BJ (cell line): ENCODE results near the gene FGF9. TPM values are rescaled to one million over a fixed set of nuclear protein-coding genes. Genes with fewer than 3 reads are reported as not detected.
A peak's percentile ranks its signal among the peaks of the same experiment; 100 is the strongest.

Experiments used
- CTCF ChIA-PET: fragments of 350-600 bp; formaldehyde crosslinking; extraction: SDS; loops from one replicate; lab custom pipeline; 2021; ENCODE audit warnings: antibody characterized with exemption, inconsistent platforms; lab: Yijun Ruan, JAX
- POLR2A ChIA-PET: fragments of 300-600 bp; sonication (Branson Sonifier 250); formaldehyde crosslinking; extraction: SDS; loops from one replicate; lab custom pipeline; 2021; ENCODE audit warnings: antibody characterized with exemption; lab: Charles Lee
- DNase-seq: peaks from one replicate; pipeline ENCODE4 v3.0.0-alpha.2; 2011; ENCODE audit warnings: low read depth
- H3K27me3 ChIP-seq: 2 replicates; pipeline ENCODE4 v1.6.0; 2011; ENCODE audit warnings: low read length; ENCODE audit not compliant: control insufficient read depth, insufficient read depth
- H3K36me3 ChIP-seq: 2 replicates; pipeline ENCODE4 v1.5.1; 2011; ENCODE audit warnings: low read length; ENCODE audit not compliant: control insufficient read depth, insufficient read depth
- H3K4me3 ChIP-seq: 2 replicates; pipeline ENCODE4 v1.5.1; 2011; ENCODE audit warnings: low read depth, mild to moderate bottlenecking, control low read depth, low read length
- polyA plus RNA-seq: library from polyadenylated mRNA; depleted of rRNA; stranded (reverse); fragments of >200 nt; gene quantifications from 2 replicates; pipeline ENCODE4 v1.2.3, GENCODE V29; 2011
- TF ChIP-seq, protein P1 (sequence below): IDR thresholded peaks from 2 replicates; pipeline ENCODE4 v1.5.1; 2011; ENCODE audit warnings: low read depth, mild to moderate bottlenecking, control low read depth, inconsistent platforms, low read length, moderate library complexity; ENCODE audit not compliant: insufficient read depth

The FGF9 gene
- polyA plus RNA-seq, 1 experiment = not detected

- peaks cover 33% of the 10 kb centered on the region for H3K27me3 ChIP-seq
- no peak overlapping the region for H3K4me3 ChIP-seq
- TF ChIP-seq, protein P1, sequence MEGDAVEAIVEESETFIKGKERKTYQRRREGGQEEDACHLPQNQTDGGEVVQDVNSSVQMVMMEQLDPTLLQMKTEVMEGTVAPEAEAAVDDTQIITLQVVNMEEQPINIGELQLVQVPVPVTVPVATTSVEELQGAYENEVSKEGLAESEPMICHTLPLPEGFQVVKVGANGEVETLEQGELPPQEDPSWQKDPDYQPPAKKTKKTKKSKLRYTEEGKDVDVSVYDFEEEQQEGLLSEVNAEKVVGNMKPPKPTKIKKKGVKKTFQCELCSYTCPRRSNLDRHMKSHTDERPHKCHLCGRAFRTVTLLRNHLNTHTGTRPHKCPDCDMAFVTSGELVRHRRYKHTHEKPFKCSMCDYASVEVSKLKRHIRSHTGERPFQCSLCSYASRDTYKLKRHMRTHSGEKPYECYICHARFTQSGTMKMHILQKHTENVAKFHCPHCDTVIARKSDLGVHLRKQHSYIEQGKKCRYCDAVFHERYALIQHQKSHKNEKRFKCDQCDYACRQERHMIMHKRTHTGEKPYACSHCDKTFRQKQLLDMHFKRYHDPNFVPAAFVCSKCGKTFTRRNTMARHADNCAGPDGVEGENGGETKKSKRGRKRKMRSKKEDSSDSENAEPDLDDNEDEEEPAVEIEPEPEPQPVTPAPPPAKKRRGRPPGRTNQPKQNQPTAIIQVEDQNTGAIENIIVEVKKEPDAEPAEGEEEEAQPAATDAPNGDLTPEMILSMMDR = no peak
- no peak for DNase-seq
- CTCF ChIA-PET = interaction anchor here (0.5 kb wide), 1 partner anchor 1009 kb away, joined by 4 read pairs; no protein-coding TSS in a partner anchor
- no peaks in the 10 kb centered on the region for H3K36me3 ChIP-seq
- POLR2A ChIA-PET = no interaction called here
These were observed 880 bp downstream of the FGF9 start for GRCh38 chr13:21671620-21672286.

DNA sequence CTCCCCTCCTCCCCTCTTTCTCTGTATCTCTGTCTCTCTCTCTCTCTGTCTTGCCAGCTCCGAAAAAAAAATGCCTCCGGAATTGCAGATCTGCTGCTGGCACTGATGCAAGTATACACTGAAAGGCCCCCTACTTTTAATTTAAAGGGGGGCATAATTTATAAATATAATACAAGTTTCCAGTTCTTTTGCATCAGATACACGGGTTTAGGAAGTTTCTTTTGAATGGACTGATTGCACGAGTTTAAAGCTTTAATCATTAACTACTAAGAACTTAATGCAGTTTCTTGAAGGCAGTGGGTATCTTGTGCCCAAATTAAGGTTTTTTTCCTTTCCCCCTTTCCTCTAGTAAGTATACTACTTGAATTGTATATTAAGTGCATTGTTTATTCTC is 1.4 kb downstream of the FGF9 start:
- CTCF ChIA-PET = no interaction called here
- Histone ChIP-seq H3K27me3 (peaks cover 38% of the 10 kb centered on the region), H3K36me3 (no peaks in the 10 kb centered on the region), H3K4me3 (no peak overlapping the region)
- POLR2A ChIA-PET = no interaction called here
- TF ChIP-seq, protein P1 = no peak
- DNase-seq = no peak

DNA sequence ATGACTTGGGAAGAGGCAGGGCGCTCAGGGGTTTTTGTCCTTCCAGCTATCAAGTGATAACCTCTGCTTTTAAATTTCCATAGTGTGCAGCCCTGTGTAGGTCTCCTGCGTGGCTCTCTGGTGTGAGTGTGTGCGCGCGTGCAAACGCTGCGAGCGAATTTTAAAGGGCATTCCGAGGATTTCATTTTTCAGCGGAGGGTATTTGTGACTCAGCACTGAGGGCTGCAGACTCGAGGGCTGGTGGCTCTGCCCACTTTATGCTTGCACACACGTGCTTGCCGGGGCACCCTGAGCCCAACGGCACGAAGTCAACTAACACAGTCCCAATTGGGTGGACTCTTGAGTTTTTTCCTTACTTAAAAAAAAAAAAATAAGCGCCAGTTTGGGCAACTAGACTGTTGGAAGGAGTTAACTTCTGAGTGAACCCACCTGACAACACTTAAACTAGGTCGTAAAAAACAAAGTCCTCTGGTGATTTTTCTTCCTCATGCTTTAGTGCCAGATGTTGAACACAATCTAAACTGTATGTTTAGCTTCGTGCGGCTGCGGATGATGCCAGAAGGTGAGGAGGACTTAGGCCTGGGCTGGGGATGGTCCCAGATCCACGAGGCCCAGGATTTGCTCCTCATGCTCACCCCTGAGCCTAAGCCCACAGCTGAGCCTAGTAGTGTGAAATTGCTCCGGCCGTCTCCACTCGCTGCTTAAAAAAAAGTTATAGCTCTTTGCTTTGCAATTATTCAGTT is 2.1 kb downstream of the FGF9 start:
- ChIA-PET CTCF (no interaction called here), POLR2A (no interaction called here)
- peaks cover 40% of the 10 kb centered on the region for H3K27me3 ChIP-seq
- TF ChIP-seq, protein P1 = no peak
- no peak for DNase-seq
- no peaks in the 10 kb centered on the region for H3K36me3 ChIP-seq
- peak overlapping the region; percentile 46; the same call in 1 of the 2 replicates for H3K4me3 ChIP-seq

DNA sequence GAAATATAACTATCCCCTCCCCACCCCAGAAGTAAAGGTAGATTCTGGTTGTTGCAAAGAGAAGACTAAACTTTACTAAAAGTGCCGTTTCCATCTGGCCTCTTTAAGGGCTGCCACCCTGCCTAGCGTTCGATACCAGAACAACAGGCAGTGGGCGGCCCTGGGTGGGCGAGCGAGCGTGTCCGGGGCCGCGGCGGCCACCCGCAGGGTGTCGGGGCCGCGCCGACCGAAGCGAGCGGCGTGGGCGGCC is 2.6 kb downstream of the FGF9 start:
- POLR2A ChIA-PET = no interaction called here
- Histone ChIP-seq H3K4me3 (peak overlapping the region; percentile 46), H3K27me3 (peaks cover 39% of the 10 kb centered on the region), H3K36me3 (no peaks in the 10 kb centered on the region)
- no peak for DNase-seq
- TF ChIP-seq, protein P1 = 0 out of 2 replicates have a peak, but pooled peaks have one; percentile 10
- CTCF ChIA-PET = no interaction called here

DNA sequence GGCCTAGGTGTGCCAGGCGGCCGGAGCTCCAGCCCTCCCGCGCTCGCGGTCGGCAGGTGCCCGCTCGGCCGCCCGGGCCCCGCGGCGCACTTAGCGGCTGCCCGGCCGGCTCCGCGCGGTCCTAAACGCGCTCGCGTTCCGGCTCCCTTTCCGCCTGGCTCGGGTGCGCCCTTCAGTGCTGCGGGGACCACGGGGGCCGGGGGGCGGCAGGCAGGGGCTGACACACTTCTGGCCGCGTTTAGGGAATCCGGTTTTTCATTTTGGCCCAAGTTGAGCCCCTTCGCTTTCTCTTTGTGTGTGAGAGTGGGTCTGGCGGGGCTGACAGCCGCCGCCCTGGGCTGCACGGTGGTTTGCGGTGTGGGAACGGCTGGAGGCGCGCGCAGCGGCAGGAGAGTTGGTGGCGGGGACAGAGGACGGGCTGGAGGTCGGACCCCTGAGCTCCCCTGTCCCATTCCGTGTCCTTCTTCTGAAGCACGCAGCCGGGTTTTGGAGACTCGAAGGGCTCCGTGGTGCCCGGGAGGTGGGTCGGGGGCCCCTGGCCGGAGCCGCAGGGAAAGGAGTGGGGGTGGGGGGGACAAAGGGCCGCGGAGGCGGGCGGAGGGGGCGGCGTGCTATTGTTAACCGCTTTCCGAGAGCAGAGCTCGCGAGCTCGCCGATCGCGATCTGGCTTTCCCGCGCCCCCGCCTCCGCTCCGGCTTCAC is 3.1 kb downstream of the FGF9 start:
- TF ChIP-seq, protein P1 = no peak
- ChIA-PET CTCF (no interaction called here), POLR2A (no interaction called here)
- Histone ChIP-seq H3K36me3 (no peaks in the 10 kb centered on the region), H3K4me3 (peak overlapping the region; percentile 46), H3K27me3 (peaks cover 36% of the 10 kb centered on the region)
- DNase-seq = no peak
